Suprapubic skin (tissue), 4 donors: ENCODE data around the gene HADHA. TPM values are rescaled to one million over a fixed set of nuclear protein-coding genes. Genes with fewer than 3 reads are reported as not detected.

Source experiments
- DNase-seq, 2 donors: peaks; one replicate each; pipeline ENCODE4 v3.0.0-alpha.2; 2019; ENCODE audit warnings: low spot score in 2 of 2
- H3K27ac ChIP-seq: fragments of 200-600 bp; sonication (generic); one replicate; pipeline ENCODE4 v1.5.1; 2019
- H3K27me3 ChIP-seq: fragments of 200-600 bp; sonication (generic); one replicate; pipeline ENCODE4 v1.5.1; 2019
- H3K36me3 ChIP-seq: fragments of 200-600 bp; sonication (generic); one replicate; pipeline ENCODE4 v1.5.1; 2019
- H3K4me1 ChIP-seq: fragments of 200-600 bp; sonication (generic); one replicate; pipeline ENCODE4 v1.5.1; 2019
- H3K4me3 ChIP-seq: fragments of 200-600 bp; sonication (generic); one replicate; pipeline ENCODE4 v1.5.1; 2019; ENCODE audit warnings: mild to moderate bottlenecking
- H3K9me3 ChIP-seq: fragments of 200-600 bp; sonication (generic); one replicate; pipeline ENCODE4 v1.5.1; 2019
- EP300 ChIP-seq: sonication (generic); formaldehyde crosslinking; IDR thresholded peaks from one replicate; pipeline ENCODE4 v1.6.1; 2017; ENCODE audit warnings: antibody characterized with exemption
- POLR2A ChIP-seq, 2 donors: fragments of 450-650 bp; IDR thresholded peaks; one replicate each; pipeline ENCODE4 v1.6.1; 2017; ENCODE audit warnings: antibody characterized with exemption in 2 of 2, mild to moderate bottlenecking in 2 of 2, moderate library complexity in 2 of 2
- POLR2AphosphoS5 ChIP-seq, 3 donors: sonication (generic); formaldehyde crosslinking; IDR thresholded peaks; one replicate each; pipeline ENCODE4 v1.6.1; 2017; ENCODE audit warnings: antibody characterized with exemption in 3 of 3
- WGBS: methylation state at CpG from one replicate; pipeline ENCODE4 v1.1.5; 2018; 5-methylcytosine and 5-hydroxymethylcytosine counted together
- total RNA-seq, 4 donors: library from RNA; depleted of rRNA; stranded (reverse); fragments of >200 nt; gene quantifications; one replicate each; pipeline ENCODE4 v1.1.0, GENCODE V29; 2016
- TF ChIP-seq, protein P1 (sequence below), 2 donors: fragments of 200-600 bp in 1 of 2; fragments of 450-650 bp in 1 of 2; sonication (generic) in 1 of 2; IDR thresholded peaks; one replicate each; pipeline ENCODE4 v1.5.1; 2016 to 2019; ENCODE audit warnings: antibody characterized with exemption in 2 of 2, mild to moderate bottlenecking in 1 of 2, moderate library complexity in 1 of 2

Gene HADHA
- total RNA-seq, 4 donors from 2014 or later = 120 to 145 (median 131) TPM

DNA sequence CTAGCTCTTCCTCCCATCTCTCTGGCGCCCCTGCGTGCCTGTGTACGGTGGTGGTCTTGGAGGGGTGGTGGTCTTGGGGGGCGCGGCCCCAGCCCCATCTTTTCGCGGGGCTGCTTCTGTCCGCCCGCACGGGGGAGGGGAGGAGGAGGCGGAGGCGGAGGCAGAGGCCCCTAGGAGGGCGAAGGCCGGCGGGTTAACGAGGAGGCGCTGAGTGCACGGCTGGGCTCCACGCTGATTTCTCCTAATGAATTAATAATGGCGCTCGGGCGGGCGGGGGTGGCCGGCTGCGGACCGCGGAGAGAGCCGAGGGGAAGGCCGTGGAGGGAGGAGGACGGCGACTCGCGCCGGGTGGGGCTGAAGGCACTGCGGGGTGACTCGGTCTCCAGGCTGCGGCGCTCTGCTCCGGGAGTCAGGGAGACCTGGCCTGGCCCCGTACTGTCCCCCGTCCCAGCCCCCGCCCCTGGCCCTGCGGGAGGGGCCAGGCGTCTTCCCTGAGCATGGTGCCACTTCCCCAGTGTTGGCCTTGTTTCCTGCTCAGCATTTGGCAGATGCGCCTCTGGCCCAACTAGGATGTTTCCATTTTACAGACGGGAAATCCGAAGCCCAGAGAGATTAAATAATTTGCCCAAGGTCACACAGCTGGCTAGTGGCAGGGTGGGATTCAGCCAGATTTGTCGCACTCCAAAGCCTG, 65.5 kb downstream of the HADHA start:
- DNase-seq = no peak
- TF ChIP-seq POLR2A (IDR thresholded peaks at IDR 0.05) (no peak), POLR2AphosphoS5 (IDR thresholded peaks at IDR 0.05) (no peak), EP300 (no peak)
- TF ChIP-seq, protein P1, sequence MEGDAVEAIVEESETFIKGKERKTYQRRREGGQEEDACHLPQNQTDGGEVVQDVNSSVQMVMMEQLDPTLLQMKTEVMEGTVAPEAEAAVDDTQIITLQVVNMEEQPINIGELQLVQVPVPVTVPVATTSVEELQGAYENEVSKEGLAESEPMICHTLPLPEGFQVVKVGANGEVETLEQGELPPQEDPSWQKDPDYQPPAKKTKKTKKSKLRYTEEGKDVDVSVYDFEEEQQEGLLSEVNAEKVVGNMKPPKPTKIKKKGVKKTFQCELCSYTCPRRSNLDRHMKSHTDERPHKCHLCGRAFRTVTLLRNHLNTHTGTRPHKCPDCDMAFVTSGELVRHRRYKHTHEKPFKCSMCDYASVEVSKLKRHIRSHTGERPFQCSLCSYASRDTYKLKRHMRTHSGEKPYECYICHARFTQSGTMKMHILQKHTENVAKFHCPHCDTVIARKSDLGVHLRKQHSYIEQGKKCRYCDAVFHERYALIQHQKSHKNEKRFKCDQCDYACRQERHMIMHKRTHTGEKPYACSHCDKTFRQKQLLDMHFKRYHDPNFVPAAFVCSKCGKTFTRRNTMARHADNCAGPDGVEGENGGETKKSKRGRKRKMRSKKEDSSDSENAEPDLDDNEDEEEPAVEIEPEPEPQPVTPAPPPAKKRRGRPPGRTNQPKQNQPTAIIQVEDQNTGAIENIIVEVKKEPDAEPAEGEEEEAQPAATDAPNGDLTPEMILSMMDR (IDR thresholded peaks at IDR 0.05) = no peak
- Histone ChIP-seq H3K27ac (no peak overlapping the region), H3K27me3 (peaks cover 10% of the 10 kb centered on the region), H3K4me3 (peak overlapping the region; percentile 63), H3K4me1 (peaks cover 19% of the 10 kb centered on the region), H3K36me3 (no peaks in the 10 kb centered on the region), H3K9me3 (no peaks in the 10 kb centered on the region)
- WGBS = 10% methylated on average over 41 of the region's 48 CpGs

DNA sequence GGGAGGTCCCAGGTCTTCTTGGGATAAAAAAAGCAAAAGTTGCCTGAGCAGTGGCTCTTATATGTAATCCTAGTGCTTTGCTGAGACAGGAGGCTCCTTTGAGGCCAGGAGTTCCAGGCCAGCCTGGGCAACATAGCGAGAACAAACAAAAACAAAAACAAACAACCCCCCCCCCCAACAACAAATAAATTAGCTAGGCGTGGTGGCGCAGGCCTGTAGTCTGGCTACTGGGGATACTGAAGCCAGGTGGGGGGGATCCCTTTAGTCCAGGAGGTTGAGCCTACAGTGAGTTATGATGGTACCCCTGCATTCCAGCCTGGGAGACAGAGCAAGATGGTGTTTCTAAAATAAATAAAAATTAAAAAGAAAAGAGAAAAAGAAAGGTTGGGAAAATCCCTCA, 66.2 kb downstream of the HADHA start:
- H3K27ac ChIP-seq = no peak overlapping the region
- no peaks in the 10 kb centered on the region for H3K9me3 ChIP-seq
- WGBS = 94% methylated on average over 3 of the region's 3 CpGs
- H3K36me3 ChIP-seq = no peaks in the 10 kb centered on the region
- H3K4me1 ChIP-seq = peaks cover 26% of the 10 kb centered on the region
- H3K4me3 ChIP-seq = peak overlapping the region; percentile 63
- peaks cover 16% of the 10 kb centered on the region for H3K27me3 ChIP-seq
- TF ChIP-seq, protein P1 (IDR thresholded peaks at IDR 0.05) = no peak
- no peak for TF ChIP-seq POLR2AphosphoS5 (IDR thresholded peaks at IDR 0.05)
- TF ChIP-seq POLR2A (IDR thresholded peaks at IDR 0.05) = no peak
- no peak for TF ChIP-seq EP300
- peak; percentile 7 to 24 for DNase-seq

DNA sequence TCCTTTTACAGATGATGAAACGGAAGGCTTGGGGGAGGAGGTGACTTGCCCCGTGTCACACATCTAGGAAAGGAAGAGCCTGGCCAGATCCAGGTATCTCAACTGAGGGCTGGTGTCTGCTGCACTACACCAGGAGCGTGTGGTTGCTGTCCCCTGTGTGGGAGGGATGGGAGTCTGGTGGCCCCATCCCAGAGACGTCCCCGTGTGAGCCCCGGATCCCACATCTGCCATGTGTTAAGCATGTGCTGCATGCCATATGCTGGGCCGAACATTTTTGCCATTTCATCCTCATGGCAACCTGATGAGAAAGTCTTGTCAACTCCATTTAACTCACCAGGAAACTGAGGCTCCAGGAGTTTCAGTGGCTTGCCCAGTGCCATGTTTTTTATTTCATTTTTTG, 67.3 kb downstream of the HADHA start:
- H3K36me3 ChIP-seq = no peaks in the 10 kb centered on the region
- H3K9me3 ChIP-seq = no peaks in the 10 kb centered on the region
- no peak for TF ChIP-seq POLR2AphosphoS5 (IDR thresholded peaks at IDR 0.05)
- H3K4me3 ChIP-seq = no peak overlapping the region
- peaks cover 23% of the 10 kb centered on the region for H3K27me3 ChIP-seq
- H3K4me1 ChIP-seq = peaks cover 32% of the 10 kb centered on the region
- WGBS = 72% methylated on average over 7 of the region's 7 CpGs
- no peak overlapping the region for H3K27ac ChIP-seq
- peak in 1 of 2 donors; percentile 51 for DNase-seq

DNA sequence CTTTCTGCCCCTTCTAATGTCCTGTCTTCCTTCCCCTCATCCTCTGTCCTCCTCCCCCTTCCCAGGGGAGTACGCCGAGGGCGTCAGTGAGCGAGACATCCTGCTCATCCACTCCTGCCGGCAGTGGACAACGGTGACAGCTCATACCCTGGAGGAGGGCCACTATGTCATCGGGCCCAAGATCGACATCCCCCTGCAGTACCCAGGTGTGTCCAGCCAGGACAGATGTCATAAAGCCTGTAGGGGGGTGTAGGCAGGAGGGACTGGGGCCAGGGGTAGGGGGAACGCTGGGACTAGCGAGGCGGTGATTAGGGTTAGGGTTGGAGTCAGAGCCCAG, 68.2 kb downstream of the HADHA start:
- H3K4me1 ChIP-seq = peaks cover 32% of the 10 kb centered on the region
- H3K27me3 ChIP-seq = peaks cover 25% of the 10 kb centered on the region
- H3K27ac ChIP-seq = no peak overlapping the region
- TF ChIP-seq POLR2A (IDR thresholded peaks at IDR 0.05) (no peak), EP300 (no peak), POLR2AphosphoS5 (IDR thresholded peaks at IDR 0.05) (no peak)
- TF ChIP-seq, protein P1 (IDR thresholded peaks at IDR 0.05) = no peak
- H3K9me3 ChIP-seq = no peaks in the 10 kb centered on the region
- H3K4me3 ChIP-seq = no peak overlapping the region
- 84% methylated on average over 11 of the region's 11 CpGs for whole genome bisulfite sequencing
- peak in 1 of 2 donors; percentile 35 for DNase-seq
- no peaks in the 10 kb centered on the region for H3K36me3 ChIP-seq

DNA sequence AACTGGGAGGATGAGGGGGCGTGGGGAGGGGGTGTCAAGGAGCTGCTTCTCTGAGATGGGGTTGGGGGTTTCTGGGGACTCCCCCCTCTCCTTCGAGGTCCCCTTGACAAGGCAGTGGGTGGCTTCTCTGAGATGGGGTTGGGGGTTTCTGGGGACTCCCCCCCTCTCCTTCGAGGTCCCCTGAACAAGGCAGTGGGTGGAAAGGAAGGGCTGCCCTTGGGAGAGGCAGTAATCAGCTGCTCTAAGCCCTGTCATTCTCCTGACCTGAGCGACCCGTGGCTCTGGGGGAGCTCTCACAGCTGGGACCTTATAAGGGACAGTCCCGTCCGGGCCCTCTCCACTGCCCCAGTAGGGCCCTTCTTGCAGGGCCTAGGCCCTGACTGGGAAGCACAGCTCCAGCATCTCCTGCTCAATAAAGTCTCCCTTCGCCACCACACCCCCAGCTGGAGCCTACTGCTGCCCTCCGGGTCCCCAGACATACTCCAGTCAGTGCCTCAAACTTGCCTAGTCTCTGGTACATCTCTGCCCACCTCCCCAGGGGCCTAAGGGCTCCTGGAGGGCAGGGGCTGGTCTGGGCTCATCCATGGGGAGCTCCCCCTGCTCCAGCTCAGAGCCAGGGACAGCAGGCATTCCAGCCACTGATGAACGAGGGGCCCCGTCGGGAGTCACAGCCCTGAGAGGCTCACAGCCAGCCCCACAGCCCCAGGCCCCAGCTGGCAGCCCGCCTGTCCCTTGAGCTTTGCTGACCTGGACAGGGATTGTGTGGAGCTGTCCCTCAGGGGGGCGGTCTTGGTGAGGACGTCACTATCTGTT, 68.8 kb downstream of the HADHA start:
- DNase-seq = peak in 1 of 2 donors; percentile 59
- TF ChIP-seq POLR2AphosphoS5 (IDR thresholded peaks at IDR 0.05) (no peak), EP300 (no peak), POLR2A (IDR thresholded peaks at IDR 0.05) (no peak)
- TF ChIP-seq, protein P1 (IDR thresholded peaks at IDR 0.05) = no peak
- no peak overlapping the region for H3K27ac ChIP-seq
- H3K4me3 ChIP-seq = no peak overlapping the region
- WGBS = 74% methylated on average over 6 of the region's 15 CpGs
- peaks cover 25% of the 10 kb centered on the region for H3K27me3 ChIP-seq
- H3K36me3 ChIP-seq = no peaks in the 10 kb centered on the region
- no peaks in the 10 kb centered on the region for H3K9me3 ChIP-seq
- peaks cover 32% of the 10 kb centered on the region for H3K4me1 ChIP-seq
